Skeletal muscle satellite cell (primary cell): Measurements from ENCODE around the gene INTS2.
"Not testable (repeated sequence)": the region's sequence is repeated elsewhere in the genome, so short reads cannot be mapped to it uniquely, and the experiment has no call there.

Experiments
- H3K27me3 ChIP-seq: 2 replicates; pipeline ENCODE4 v1.7.0; 2013; ENCODE audit warnings: low read length; ENCODE audit not compliant: control insufficient read depth, insufficient read depth
- H3K36me3 ChIP-seq: 2 replicates; pipeline ENCODE4 v1.7.0; 2013; ENCODE audit warnings: mild to moderate bottlenecking, control low read depth, low read length; ENCODE audit not compliant: insufficient read depth
- H3K4me1 ChIP-seq: 2 replicates; pipeline ENCODE4 v1.7.0; 2013; ENCODE audit warnings: low read length; ENCODE audit not compliant: control insufficient read depth, insufficient read depth
- H3K4me2 ChIP-seq: 2 replicates; pipeline ENCODE4 v1.7.0; 2013; ENCODE audit warnings: mild to moderate bottlenecking, low read length
- H3K4me3 ChIP-seq: 2 replicates; pipeline ENCODE4 v1.7.0; 2013; ENCODE audit warnings: low read length
- H3K9ac ChIP-seq: 2 replicates; pipeline ENCODE4 v1.7.0; 2013; ENCODE audit warnings: mild to moderate bottlenecking, low read depth, low read length, moderate library complexity
- H3K9me3 ChIP-seq: replicated peaks from 2 replicates; pipeline ENCODE4 v1.7.0; 2013; ENCODE audit warnings: mild to moderate bottlenecking, control low read depth, low read length

INTS2 gene

DNA sequence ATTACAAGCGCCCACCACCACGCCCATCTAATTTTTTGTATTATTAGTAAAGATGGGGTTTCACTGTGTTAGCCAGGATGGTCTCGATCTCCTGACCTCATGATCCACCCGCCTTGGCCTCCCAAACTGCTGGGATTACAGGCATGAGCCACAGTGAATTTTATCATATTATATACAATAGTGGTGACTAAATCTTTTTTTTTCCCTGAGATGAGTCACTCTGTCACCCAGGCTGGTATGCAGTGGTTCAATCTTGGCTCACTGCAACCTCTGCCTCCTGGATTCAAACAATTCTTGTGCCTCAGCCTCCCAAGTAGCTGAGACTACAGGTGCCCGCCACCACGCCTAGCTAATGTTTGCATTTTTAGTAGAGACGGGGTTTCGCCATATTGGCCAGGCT lies 41.9 kb downstream of the INTS2 start:
- peaks cover 28% of the 10 kb centered on the region for H3K36me3 ChIP-seq
- H3K27me3 ChIP-seq, H3K4me1 ChIP-seq, H3K4me2 ChIP-seq, H3K9ac ChIP-seq, H3K9me3 ChIP-seq, H3K4me3 ChIP-seq: not testable (repeated sequence)

DNA sequence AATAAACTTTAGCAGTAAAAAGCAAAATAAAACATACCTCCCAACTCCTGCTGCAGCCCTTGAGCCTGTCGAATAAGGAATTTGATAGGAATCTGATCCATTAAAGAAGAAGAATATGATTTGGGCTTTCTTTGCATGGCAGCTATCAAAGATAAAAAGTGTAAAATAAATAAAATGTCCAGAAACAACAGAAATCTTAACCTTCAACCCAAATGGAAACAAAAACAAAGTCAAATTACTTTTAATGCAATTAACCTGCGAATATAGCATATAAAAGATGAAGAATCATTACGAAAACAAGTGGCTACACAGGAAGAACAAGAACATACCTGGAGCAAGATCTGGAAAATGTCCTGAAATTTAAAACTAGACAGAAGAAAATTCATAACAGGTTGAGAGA lies 42.9 kb downstream of the INTS2 start:
- Histone ChIP-seq H3K4me3 (no peak overlapping the region), H3K4me2 (no peak overlapping the region), H3K27me3 (no peaks in the 10 kb centered on the region), H3K36me3 (peaks cover 27% of the 10 kb centered on the region), H3K4me1 (no peaks in the 10 kb centered on the region), H3K9me3 (no peaks in the 10 kb centered on the region), H3K9ac (no peak overlapping the region)

DNA sequence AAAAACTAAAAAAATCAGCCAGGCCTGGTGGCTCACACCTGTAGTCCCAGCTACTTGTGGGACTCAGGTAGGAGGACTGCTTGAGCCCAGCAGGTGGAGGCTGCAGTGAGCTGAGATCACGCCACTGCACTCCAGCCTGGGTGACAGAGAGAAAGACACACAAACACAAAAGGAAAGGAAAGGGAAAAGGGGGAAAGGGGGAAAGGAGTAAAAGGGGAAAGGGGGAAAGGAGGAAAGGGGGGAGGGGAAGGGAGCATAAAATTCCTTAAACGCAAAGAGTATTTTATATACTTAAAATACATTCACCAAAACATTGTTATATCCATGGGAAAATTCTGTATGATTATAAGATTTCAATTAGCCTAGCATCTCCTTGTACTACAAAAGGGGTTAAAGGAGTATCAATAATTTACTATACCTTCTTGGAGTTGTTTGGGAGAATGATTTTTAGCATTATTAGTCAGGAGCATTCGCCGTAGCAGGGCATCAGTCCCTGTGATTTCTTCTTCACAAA lies 47.1 kb downstream of the INTS2 start:
- Histone ChIP-seq H3K9me3 (no peaks in the 10 kb centered on the region), H3K9ac (no peak overlapping the region), H3K27me3 (no peaks in the 10 kb centered on the region), H3K4me2 (no peak overlapping the region), H3K36me3 (peaks cover 23% of the 10 kb centered on the region), H3K4me3 (no peak overlapping the region), H3K4me1 (no peaks in the 10 kb centered on the region)

DNA sequence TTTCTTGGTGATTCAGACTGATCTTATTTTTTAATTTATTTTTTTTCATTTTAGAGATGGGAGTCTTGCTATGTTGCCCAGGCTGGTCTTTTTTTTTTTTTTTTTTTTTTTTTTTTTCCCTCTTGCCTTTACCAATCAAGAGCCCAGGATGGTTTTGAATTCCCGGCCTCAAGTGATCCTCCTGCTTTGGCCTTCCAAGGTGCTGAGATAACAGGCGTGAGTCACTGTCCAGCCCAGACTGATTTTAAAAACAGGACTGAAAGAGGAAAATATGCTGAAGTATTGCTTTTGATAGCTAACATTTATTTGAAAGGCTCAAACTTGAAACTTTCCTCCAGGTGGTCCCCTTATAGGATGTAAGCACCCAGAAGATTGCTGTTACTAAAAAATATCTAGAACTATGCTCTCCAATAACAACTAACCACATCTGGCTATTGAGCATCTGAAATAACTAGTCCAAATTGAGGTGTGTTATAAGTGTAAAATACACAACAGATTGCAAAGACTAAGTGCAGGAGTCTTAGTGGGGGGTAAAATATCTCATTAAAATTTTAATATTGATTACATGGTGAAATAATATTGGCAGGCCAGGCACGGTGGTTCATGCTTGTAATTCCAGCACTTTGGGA lies 48.7 kb downstream of the INTS2 start:
- Histone ChIP-seq H3K27me3 (no peaks in the 10 kb centered on the region), H3K4me3 (no peak overlapping the region), H3K9me3 (no peaks in the 10 kb centered on the region), H3K4me1 (no peaks in the 10 kb centered on the region), H3K4me2 (no peak overlapping the region), H3K36me3 (peaks cover 23% of the 10 kb centered on the region), H3K9ac (no peak overlapping the region)

DNA sequence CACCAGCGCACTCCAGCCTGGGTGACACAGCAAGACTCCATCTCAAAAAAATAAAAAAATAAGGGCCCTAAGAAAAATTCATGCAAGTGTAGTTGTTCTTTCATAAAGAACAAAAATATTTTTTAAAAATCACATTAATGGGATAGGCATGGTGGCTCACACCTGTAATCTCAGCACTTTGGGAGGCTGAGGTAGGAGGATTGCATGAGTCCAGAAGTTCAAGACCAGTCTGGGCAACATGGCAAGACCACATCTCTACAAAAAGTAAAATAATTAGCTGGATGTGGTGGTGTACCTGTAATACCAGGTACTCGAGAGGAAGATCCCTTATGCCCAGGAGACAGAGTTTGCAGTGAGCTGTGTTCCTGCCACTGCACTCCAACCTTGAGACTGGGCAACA lies 49.3 kb downstream of the INTS2 start:
- H3K36me3 ChIP-seq: peaks cover 23% of the 10 kb centered on the region
- no peaks in the 10 kb centered on the region for H3K27me3 ChIP-seq
- no peak overlapping the region for H3K4me2 ChIP-seq
- H3K4me1 ChIP-seq: no peaks in the 10 kb centered on the region
- H3K4me3 ChIP-seq: no peak overlapping the region
- no peaks in the 10 kb centered on the region for H3K9me3 ChIP-seq
- no peak overlapping the region for H3K9ac ChIP-seq

DNA sequence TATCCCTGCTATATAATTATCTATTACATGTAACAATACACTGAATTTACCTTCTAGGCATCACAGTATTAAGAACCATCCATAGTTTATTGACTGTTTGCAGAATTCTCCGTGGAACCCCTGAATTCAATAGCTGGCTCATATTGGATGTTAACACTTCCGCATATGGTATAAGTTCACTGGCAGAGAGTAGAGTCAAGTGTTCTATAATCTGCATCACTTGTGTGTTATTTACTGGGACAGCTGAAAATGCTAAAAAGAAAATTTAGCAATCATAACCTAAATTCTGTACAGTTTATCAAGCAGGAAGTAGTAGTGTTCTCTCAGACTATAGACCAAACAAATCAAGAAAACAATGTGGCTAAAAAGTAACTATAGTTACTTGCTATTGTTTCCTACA lies 49.9 kb downstream of the INTS2 start:
- Histone ChIP-seq H3K4me3 (no peak overlapping the region), H3K9me3 (no peaks in the 10 kb centered on the region), H3K36me3 (peaks cover 21% of the 10 kb centered on the region), H3K9ac (no peak overlapping the region), H3K4me2 (no peak overlapping the region), H3K27me3 (no peaks in the 10 kb centered on the region), H3K4me1 (no peaks in the 10 kb centered on the region)

DNA sequence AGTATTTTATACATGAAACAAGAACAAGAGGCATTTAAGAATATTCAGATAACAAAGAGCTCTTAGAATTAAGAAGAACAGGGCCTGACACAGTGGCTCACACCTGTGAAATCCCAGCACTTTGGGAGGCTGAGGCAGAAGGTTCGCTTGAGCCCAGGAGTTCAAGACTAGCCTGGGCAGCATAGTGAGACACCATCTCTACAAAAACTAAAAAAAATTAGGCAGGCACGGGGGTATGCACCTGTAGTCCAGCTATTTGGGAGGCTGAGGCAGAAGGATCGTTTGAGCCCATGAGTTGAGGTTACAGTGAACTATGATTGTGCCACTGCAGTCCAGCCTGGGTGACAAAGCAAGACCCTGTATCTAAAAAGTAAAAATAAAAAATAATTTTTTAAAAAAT lies 52.0 kb downstream of the INTS2 start:
- Histone ChIP-seq H3K36me3 (peaks cover 21% of the 10 kb centered on the region), H3K4me1 (no peaks in the 10 kb centered on the region), H3K4me3 (no peak overlapping the region), H3K4me2 (no peak overlapping the region), H3K9me3 (no peaks in the 10 kb centered on the region), H3K27me3 (no peaks in the 10 kb centered on the region), H3K9ac (no peak overlapping the region)

DNA sequence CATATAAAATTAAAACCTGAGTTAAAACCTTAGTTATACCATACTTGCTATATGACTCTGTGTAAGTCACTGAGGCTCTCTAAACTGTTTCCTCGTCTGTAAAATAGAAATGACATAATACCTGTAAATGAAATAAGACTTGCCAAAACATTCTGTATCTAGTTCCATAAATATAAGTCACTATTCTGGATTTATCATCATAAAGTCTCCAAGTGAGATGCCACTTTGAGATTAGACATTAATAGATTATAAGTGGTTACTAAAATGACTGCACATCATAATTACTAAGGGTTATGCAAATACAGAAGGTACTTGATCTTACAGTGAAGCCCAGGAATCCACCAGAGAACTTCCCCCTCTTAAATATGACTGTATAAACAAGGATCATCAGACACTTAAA lies 52.5 kb downstream of the INTS2 start:
- peaks cover 26% of the 10 kb centered on the region for H3K36me3 ChIP-seq
- H3K9ac ChIP-seq: no peak overlapping the region

DNA sequence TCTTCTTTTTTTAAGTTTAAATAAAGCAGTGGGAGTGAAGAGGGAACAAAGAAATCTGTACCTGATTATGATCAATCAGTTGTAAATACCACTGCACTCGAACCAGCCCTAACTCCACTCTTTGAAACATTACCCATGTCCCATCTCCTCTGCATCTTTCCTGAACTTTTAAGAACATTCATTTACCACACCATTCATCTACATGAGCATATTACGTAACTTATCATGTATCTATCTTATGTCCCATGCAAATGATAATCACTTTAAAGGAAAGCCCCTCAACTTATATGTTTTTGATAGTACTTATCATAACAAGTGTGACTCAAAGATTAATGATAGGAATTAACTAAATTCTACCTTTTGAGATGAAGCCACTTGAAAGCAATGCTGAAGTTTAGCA lies 53.7 kb downstream of the INTS2 start:
- Histone ChIP-seq H3K9me3 (no peaks in the 10 kb centered on the region), H3K4me2 (no peak overlapping the region), H3K9ac (no peak overlapping the region), H3K36me3 (peaks cover 32% of the 10 kb centered on the region), H3K4me3 (no peak overlapping the region), H3K27me3 (no peaks in the 10 kb centered on the region), H3K4me1 (no peaks in the 10 kb centered on the region)

More for the DNA sequence above, 52.5 kb downstream of the INTS2 start:
- no peaks in the 10 kb centered on the region for H3K4me1 ChIP-seq
- H3K27me3 ChIP-seq: no peaks in the 10 kb centered on the region
- no peak overlapping the region for H3K4me3 ChIP-seq
- no peak overlapping the region for H3K4me2 ChIP-seq
- no peaks in the 10 kb centered on the region for H3K9me3 ChIP-seq

DNA sequence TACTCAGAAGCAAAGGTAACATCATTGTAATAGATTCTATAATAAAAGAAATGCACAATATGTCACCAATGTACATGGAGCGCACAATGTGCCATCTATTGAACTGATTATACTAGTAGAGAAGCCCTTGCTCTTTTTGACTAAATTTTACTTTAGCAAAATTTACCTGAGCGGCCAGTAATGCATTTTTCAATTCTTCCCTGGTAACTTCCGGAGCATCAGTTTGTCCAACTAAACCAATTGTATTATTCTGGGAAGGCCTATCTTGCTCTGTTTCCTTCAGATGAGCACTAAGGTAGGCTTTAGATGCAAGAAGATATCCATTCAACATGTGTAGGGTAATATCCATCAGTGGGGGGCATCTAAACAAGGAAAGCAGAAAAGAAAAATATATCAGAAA lies 55.7 kb downstream of the INTS2 start:
- no peak overlapping the region for H3K9ac ChIP-seq
- H3K4me2 ChIP-seq: no peak overlapping the region
- H3K9me3 ChIP-seq: no peaks in the 10 kb centered on the region
- no peaks in the 10 kb centered on the region for H3K4me1 ChIP-seq
- peaks cover 38% of the 10 kb centered on the region for H3K36me3 ChIP-seq
- no peaks in the 10 kb centered on the region for H3K27me3 ChIP-seq
- no peak overlapping the region for H3K4me3 ChIP-seq

DNA sequence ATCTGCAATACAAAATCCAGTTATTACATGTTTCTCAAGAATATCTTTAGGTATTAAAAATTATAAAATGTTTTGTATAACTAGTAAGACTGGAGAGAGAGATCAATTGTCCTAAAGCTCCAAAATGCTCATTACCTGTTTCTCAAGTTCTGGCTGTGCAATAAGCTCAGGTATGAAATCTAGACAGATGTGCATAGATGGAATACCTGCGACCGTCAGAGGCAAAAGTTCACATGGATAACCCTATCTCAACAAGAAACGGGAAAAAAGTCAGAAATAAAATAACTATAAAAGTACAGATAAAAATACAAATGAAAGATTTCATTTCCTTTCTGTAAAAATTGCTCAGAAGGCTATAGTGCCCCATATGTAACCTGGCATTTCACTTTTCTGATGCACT lies 58.6 kb downstream of the INTS2 start:
- no peak overlapping the region for H3K4me2 ChIP-seq
- H3K27me3 ChIP-seq: no peaks in the 10 kb centered on the region
- H3K36me3 ChIP-seq: peaks cover 38% of the 10 kb centered on the region
- H3K4me3 ChIP-seq: no peak overlapping the region
- H3K4me1 ChIP-seq: peaks cover 3% of the 10 kb centered on the region
- H3K9me3 ChIP-seq: no peaks in the 10 kb centered on the region
- H3K9ac ChIP-seq: no peak overlapping the region

DNA sequence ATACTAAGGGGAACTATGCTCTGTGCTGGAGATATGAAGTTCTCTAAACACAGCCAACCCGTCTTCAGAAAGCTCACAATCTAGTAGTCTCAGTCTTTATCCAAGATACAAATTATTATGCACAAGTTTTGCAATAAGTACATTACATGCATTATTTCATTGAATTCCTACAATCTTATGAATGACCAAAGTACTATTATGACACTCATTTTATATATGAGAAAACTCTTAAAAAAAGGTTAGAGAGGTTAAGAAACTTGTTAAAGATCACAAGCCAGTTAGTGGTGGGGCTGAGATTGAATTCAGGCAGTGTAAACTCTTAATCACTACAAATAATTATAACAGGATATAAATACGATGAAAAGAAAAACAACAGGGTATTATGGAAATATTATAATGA lies 59.7 kb downstream of the INTS2 start:
- no peak overlapping the region for H3K4me3 ChIP-seq
- H3K4me1 ChIP-seq: peaks cover 5% of the 10 kb centered on the region
- no peaks in the 10 kb centered on the region for H3K9me3 ChIP-seq
- peaks cover 35% of the 10 kb centered on the region for H3K36me3 ChIP-seq
- no peak overlapping the region for H3K4me2 ChIP-seq
- no peaks in the 10 kb centered on the region for H3K27me3 ChIP-seq
- H3K9ac ChIP-seq: no peak overlapping the region
